Prostate gland (tissue), 2 donors: ENCODE results near the gene POU3F3. TPM values are rescaled to one million over a fixed set of nuclear protein-coding genes. Genes with fewer than 3 reads are reported as not detected.

Experiments used
- DNase-seq: peaks from one replicate; pipeline ENCODE4 v3.0.0-alpha.2; 2019; ENCODE audit warnings: low spot score
- H3K27ac ChIP-seq, 2 donors: fragments of 200-600 bp; sonication (generic); 2 replicates each; pipeline ENCODE4 v1.5.1; 2017 to 2019
- H3K27me3 ChIP-seq: fragments of 200-600 bp; sonication (generic); replicated peaks from 2 replicates; pipeline ENCODE4 v1.5.1; 2019; ENCODE audit not compliant: insufficient read depth
- H3K36me3 ChIP-seq, 2 donors: fragments of 200-600 bp; sonication (generic); 1 replicate in 1 of 2; 2 replicates in 1 of 2; pipeline versions ENCODE4 v1.5.1 to v1.8.1; 2017 to 2019
- H3K4me1 ChIP-seq: fragments of 200-600 bp; sonication (generic); replicated peaks from 2 replicates; pipeline ENCODE4 v1.5.1; 2019
- H3K4me3 ChIP-seq, 2 donors: fragments of 200-600 bp; sonication (generic); 2 replicates each; pipeline ENCODE4 v1.5.1; 2017 to 2019
- H3K9me3 ChIP-seq: fragments of 200-600 bp; sonication (generic); 2 replicates; pipeline ENCODE4 v1.5.1; 2017
- POLR2A ChIP-seq: fragments of 450-650 bp; IDR thresholded peaks from one replicate; pipeline ENCODE4 v1.6.1; 2016; ENCODE audit warnings: antibody characterized with exemption, mild to moderate bottlenecking
- POLR2AphosphoS5 ChIP-seq: sonication (generic); formaldehyde crosslinking; IDR thresholded peaks from one replicate; pipeline ENCODE4 v1.6.1; 2017; ENCODE audit warnings: antibody characterized with exemption
- whole genome bisulfite sequencing: methylation state at CpG from one replicate; pipeline ENCODE4 v1.1.5; 2018; 5-methylcytosine and 5-hydroxymethylcytosine counted together
- intact Hi-C: fragments of 100-400 bp; cut with DNase I; formaldehyde crosslinking; loops from one replicate; pipeline ENCODE4 v1.14.2; 2022
- total RNA-seq, 2 donors: library from RNA; depleted of rRNA; stranded (reverse); fragments of >200 nt; gene quantifications; one replicate each; pipeline ENCODE4 v1.1.0, GENCODE V29; 2016
- TF ChIP-seq, protein P1 (sequence below), 4 experiments: fragments of 200-600 bp in 2 of 4; fragments of 450-650 bp in 2 of 4; sonication (generic) in 2 of 4; IDR thresholded peaks; 1 replicate in 3 of 4; 2 replicates in 1 of 4; pipeline ENCODE4 v1.5.1; 2016 to 2019; ENCODE audit warnings: antibody characterized with exemption in 4 of 4, mild to moderate bottlenecking in 2 of 4, moderate library complexity in 2 of 4

POU3F3 gene
- 1 to 10 TPM in 1 of 2 donors, not detected in 1; 2.2 TPM for total RNA-seq

DNA sequence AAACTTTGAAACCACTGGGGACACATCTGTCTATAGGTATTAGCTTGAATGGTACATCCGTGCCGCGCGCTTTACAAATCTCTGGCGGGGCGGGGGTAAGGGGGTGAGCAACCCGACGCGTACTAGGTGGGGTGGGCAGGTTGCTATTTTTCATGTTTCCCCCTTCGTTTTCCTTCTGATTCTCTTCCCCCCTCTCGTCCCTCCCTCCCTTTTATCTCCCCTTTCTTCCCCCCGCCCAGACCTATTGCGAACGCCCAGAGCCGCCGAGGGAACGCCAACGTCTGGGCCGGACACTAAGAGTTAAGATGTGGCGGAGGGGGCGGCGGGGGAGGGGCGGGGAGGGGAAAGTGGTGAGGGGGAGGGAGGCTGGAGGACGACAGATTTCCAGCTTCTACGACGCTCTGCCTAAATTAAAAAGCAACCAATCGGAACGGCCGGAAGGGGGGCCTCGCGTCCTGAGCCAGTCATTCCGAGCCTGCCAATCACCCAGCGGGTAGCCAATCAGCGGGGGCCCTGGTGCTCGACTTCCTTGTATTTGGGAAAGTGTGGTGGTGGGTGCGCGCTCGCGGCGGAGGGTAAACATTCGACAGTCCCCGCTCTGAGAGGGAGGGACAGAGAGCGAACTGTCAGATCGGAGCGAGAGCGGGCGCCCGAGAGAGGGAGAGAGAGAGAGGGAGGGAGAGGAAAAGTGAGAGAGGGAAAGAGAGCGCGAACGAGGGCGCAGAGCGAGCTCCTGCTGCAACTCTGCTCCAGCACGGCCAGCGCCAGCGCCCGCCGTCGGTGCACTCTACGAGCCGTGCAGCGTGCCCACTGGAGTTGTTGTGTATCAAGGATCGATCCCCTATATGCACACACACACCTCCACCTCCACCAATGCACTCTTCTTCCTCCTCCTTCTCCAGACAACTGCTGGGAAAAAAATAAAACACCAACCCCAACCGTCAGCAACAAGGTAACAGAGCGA, at the start of gene POU3F3:
Gene POU3F3, plus strand, starts transcription at position 582 of the 964 bp plus-strand sequence. CDS start 1,396 bp downstream, outside the sequence.
- no peak within 1 kb of the TSS for H3K27ac ChIP-seq
- H3K36me3 ChIP-seq = no peaks in the 10 kb centered on the region
- H3K4me3 ChIP-seq = peak within 1 kb of the TSS in 1 of 2 donors; percentile 3
- H3K9me3 ChIP-seq = no peaks in the 10 kb centered on the region
- TF ChIP-seq POLR2A (no peak), POLR2AphosphoS5 (no peak)
- TF ChIP-seq, protein P1, sequence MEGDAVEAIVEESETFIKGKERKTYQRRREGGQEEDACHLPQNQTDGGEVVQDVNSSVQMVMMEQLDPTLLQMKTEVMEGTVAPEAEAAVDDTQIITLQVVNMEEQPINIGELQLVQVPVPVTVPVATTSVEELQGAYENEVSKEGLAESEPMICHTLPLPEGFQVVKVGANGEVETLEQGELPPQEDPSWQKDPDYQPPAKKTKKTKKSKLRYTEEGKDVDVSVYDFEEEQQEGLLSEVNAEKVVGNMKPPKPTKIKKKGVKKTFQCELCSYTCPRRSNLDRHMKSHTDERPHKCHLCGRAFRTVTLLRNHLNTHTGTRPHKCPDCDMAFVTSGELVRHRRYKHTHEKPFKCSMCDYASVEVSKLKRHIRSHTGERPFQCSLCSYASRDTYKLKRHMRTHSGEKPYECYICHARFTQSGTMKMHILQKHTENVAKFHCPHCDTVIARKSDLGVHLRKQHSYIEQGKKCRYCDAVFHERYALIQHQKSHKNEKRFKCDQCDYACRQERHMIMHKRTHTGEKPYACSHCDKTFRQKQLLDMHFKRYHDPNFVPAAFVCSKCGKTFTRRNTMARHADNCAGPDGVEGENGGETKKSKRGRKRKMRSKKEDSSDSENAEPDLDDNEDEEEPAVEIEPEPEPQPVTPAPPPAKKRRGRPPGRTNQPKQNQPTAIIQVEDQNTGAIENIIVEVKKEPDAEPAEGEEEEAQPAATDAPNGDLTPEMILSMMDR (IDR thresholded peaks at IDR 0.05) = no peak
- intact Hi-C loops = no loop called here
- H3K4me1 ChIP-seq = no peaks in the 10 kb centered on the region
- no peak for DNase-seq
- WGBS = 3% methylated on average over 65 of the region's 65 CpGs
- peaks cover 63% of the 10 kb centered on the region for H3K27me3 ChIP-seq

DNA sequence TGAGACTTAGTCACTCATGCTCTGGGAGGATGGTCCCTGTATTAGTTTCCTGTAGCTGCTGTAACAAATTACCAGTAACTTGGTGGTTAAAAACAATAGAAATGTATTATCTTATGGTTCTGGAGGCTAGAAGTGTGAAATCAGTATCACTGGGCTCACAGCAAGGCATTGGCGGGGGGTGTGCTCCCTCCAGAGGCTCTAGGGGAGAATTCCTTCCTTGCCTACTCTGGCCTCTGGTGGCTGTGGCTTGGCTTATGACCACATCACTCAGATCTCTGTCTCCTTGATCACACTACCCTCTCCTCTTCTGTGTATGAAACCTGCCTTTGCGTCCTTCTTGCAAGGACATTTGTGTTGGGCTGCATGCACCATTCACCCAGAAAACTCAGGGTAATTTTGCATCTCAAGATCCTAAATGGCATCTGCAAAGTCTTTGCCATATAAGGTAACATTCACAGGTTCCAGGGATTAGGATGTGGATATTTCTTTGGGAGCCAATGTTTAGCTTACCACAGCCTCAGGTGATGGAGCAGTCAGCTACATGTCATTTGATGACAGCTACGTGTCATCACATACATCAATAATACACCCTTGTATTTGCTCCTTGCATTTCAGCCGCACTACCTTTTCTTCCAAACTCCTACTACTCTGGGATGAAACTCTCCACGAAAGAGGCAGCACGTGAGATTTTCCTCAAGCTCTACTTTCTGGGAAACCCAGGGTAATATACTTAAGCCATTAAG, 49.6 kb upstream of the POU3F3 start:
- TF ChIP-seq POLR2A = no peak
- TF ChIP-seq POLR2AphosphoS5 = no peak
- TF ChIP-seq, protein P1 (IDR thresholded peaks at IDR 0.05) = no peak
- H3K27ac ChIP-seq = no peak overlapping the region
- no peaks in the 10 kb centered on the region for H3K27me3 ChIP-seq
- WGBS = 86% methylated on average over 6 of the region's 6 CpGs
- intact Hi-C loops = no loop called here
- no peak for DNase-seq
- no peak overlapping the region for H3K4me3 ChIP-seq
- no peaks in the 10 kb centered on the region for H3K9me3 ChIP-seq
- no peaks in the 10 kb centered on the region for H3K4me1 ChIP-seq
- no peaks in the 10 kb centered on the region for H3K36me3 ChIP-seq

DNA sequence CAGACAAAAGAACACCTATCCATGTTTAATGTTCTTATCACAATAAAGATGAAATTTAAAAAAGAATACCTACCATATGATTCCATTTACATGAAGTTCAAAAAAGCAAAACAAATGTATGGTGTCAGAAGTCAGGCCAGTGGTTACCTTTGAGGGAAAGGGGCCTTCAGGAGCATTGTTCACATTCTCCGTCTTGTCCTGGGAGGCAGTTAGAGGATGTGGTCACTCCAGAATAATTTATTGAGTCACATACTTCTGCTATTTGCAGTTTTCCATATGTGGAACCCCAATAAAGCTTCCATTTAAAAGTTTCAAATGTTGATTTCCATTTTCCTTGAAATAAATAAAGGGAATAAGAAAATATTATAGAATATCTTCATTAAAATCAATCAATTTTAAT, 41.6 kb upstream of the POU3F3 start:
- WGBS = 75% methylated on average over 1 of the region's 1 CpG
- Histone ChIP-seq H3K27ac (no peak overlapping the region), H3K36me3 (no peaks in the 10 kb centered on the region), H3K4me3 (no peak overlapping the region), H3K27me3 (no peaks in the 10 kb centered on the region), H3K4me1 (no peaks in the 10 kb centered on the region), H3K9me3 (no peaks in the 10 kb centered on the region)
- TF ChIP-seq POLR2AphosphoS5 (no peak), POLR2A (no peak)
- TF ChIP-seq, protein P1 (IDR thresholded peaks at IDR 0.05) = no peak
- DNase-seq = no peak
- intact Hi-C loops = no loop called here

GRCh38 chr2:104816143-104816542, 37.8 kb upstream of the POU3F3 start:
- Histone ChIP-seq H3K36me3 (no peaks in the 10 kb centered on the region), H3K27ac (no peak overlapping the region), H3K27me3 (no peaks in the 10 kb centered on the region), H3K4me1 (no peaks in the 10 kb centered on the region), H3K9me3 (no peaks in the 10 kb centered on the region), H3K4me3 (no peak overlapping the region)
- intact Hi-C loops = no loop called here
- WGBS = 88% methylated on average over 5 of the region's 5 CpGs
- no peak for DNase-seq
- TF ChIP-seq, protein P1 (IDR thresholded peaks at IDR 0.05) = no peak
- TF ChIP-seq POLR2A (no peak), POLR2AphosphoS5 (no peak)
